ENCODE results near the gene EWSR1.

EWSR1 gene

DNA sequence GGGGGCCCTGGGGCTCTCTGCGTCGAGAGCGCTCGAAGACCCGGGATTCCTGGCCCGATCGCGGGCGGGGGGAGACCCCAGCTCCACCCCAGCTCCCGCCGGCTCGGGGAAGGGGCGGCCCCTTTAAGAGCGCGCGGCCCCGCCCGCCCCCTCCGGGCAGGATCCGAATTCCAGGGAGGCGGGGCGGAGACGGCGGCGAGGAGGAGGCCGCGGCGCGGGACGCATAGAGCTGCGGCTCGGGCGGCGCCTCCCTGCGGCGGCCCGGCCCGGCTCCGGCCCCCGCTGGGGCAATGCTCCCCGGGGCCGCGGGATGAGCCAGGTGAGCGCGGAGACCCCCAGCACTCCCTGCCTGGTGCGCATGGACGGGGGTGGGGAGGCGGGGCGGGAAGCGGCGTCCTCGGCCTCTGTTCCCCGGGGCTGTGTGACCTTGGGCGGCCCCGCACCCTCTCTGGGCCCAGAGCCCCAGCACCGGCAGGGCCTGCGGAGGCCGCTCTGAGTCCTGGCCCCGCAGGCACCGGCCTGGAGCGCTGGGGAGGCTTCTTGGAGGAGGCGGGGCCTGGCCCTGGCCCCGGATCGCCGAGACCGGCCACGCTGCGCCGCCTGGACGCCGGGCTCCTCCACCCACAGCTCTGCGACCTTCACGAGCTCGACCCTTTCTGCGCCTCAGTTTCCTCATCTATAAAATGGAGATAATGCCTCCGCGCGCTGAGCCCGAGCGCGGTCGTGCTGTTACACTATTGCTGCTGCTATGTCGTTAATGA lies 38.9 kb downstream of the EWSR1 start:
- DNase-seq: peak in 12 of 14 donors; percentile 29 to 78 (median 56)

DNA sequence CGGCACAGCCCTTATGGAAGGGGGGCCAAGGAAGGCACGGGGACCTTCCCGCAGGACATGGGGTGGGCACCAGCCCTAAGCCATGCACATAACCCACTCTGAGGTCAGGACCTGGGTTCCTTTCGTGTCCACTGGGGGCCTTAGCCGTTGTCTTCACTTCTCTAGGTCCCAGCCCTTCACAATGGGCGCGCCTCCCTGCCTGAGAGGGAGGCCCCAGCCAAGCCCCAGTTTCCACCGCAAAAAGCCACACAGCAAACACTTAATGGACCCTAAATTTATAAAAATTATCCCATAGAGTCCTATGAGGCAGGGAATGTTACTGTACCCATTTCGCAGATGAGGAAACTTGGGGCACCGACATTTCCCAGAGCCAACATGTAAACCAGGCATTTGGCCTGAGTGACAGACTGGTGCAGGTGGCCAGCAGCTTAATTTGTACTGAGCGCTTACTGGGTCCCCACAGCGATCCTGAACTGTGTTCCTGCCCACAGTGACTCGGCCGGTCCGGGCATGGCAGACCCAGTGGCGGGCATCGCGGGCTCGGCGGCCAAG lies 39.6 kb downstream of the EWSR1 start:
- DNase-seq: no peak

DNA sequence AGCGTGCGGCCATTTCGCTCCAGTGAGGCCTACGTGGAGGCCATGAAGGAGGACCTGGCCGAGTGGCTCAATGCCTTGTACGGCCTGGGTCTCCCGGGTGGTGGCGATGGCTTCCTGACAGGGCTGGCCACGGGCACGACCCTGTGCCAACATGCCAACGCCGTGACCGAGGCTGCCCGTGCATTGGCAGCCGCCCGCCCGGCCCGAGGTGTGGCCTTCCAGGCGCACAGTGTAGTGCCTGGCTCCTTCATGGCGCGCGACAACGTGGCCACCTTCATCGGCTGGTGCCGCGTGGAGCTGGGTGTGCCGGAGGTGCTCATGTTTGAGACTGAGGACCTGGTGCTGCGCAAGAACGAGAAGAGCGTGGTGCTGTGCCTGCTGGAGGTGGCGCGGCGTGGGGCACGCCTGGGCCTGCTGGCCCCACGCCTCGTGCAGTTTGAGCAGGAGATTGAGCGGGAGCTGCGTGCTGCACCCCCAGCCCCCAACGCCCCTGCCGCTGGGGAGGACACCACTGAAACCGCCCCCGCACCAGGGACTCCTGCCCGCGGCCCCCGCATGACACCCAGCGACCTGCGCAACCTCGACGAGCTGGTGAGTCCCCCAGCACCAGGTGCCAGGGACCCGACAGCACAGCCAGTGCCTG lies 40.2 kb downstream of the EWSR1 start:
- DNase-seq: peak in 1 of 14 donors; percentile 40

DNA sequence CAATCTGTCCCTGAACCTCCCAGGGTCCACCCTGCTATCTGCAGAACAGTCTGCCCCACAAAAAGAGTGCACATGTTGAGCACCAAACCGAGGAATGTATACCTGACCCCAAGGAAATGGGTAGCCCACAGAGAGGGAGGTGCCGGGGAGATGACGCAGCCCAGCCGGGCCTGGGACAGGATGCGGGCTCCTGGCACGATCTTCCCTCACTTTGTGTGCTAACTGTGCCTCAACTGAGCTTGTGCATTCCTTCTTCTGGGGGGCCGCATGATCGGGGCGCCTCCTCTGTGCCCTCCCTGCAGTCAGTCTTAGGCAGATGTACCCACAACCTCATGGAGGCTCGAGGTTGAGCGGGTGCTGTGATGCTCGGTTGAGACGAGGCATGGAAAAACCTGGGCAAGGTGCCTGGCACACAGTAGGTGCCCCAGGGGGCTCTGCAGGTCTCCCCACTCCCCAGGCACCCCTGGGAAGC lies 40.8 kb downstream of the EWSR1 start:
- DNase-seq: peak in 1 of 14 donors; percentile 27

DNA sequence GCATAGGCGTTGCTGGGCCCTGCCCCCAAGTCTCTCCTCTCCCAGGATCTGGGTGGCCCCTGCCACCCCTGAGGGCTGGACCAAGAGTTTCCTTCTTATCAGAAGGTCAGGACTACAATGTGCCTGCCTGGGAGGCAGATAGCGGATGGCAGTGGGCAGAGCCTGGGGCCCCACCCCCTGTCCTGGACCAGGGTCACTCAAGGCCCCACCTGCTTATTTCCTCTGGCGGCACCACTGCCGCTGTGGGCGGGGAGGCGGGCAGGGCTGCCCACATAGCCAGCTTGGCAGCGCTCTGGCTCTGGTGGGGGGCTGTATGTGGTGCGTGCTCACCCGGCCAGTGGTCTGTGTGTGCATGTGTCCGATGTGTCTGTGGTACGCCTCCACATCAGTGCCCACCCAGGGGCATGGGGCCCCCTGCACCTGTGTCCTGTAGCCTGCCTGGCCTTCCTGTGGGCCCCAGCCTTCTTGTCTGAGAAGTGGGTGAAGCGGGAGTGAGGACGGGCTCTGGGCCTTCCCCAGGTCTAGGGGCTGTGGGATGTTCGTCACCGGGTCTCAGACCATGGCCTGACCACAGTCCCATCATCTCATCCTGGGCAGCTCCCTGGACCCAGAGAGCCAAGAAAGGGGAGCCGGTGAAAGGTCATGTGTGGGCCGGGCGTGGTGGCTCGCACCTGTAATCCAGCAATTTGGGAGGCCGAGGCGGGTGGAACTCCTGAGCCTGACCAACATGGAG lies 41.4 kb downstream of the EWSR1 start:
- DNase-seq: no peak

DNA sequence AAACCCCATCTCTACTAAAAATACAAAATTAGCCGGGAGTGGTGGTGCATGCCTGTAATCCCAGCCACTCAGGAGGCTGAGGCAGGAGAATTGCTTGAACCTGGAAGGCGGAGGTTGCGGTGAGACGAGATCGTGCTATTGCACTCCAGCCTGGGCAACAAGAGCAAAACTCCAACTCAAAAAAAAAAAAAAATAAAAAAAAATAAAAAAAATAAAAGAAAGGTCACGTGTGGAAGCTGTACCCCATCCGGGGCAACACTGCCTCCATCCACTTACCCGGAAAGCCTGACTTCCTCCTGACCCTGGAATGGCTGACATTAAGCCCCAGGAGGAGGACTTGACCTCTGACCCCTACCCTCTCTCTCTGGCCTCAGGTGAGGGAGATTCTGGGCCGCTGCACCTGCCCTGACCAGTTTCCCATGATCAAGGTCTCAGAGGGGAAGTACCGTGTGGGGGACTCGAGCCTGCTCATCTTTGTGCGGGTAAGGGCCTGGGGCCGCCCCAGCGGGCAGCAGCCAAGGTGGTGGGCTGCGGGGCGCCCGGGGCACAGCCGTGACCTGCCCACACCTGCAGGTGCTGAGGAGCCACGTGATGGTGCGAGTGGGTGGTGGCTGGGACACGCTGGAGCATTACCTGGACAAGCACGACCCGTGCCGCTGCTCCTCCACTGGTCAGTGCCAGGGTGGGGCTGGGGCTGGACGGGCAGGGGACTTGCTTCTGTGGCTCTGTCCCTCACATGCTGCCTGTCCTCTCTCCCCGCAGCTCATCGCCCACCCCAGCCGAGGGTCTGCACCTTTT lies 42.2 kb downstream of the EWSR1 start:
- DNase-seq: peak in 1 of 14 donors; percentile 71

DNA sequence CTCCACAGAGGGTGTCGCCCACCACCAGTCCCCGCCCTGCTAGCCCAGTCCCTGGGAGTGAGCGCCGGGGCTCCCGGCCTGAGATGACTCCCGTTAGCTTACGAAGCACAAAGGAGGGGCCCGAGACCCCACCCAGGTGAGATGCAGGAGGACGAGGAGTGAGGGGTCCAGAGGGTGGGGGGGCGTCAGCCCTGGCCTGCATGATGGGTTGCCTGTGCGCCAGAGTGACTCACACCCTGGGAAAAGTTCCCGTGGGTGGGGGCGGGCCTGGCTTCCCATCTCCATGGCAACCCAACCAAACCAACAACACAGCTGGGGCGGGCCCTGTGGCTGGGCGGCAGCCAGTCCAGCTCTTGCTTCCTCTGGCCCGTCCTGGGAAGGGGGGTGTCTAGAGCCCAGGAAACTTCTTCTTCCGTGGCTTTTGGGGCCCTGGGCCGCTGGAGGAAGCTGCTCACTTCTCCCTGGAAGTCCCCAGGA lies 42.8 kb downstream of the EWSR1 start:
- peak in 13 of 14 donors; percentile 46 to 96 (median 84) for DNase-seq

DNA sequence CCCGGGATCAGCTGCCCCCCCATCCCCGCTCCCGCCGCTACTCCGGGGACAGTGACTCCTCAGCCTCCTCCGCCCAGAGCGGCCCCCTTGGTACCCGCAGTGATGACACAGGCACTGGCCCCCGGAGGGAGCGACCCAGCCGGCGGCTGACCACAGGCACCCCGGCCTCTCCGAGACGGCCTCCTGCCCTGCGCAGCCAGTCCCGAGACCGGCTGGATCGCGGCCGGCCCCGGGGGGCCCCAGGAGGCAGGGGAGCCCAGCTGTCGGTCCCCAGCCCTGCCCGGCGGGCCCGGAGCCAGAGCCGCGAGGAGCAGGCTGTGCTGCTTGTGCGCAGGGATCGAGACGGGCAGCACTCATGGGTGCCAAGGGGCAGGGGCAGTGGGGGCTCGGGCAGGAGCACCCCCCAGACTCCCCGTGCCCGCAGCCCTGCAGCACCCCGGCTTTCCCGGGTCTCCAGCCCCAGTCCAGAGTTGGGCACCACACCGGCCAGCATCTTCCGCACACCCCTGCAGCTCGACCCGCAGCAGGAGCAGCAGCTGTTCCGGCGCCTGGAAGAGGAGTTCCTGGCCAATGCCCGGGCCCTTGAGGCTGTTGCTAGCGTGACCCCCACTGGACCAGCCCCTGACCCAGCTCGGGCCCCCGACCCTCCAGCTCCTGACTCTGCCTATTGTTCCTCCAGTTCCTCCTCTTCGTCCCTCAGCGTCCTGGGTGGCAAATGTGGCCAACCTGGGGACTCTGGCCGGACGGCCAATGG lies 43.6 kb downstream of the EWSR1 start:
- DNase-seq: peak in 3 of 14 donors; percentile 29 to 63 (median 62)

DNA sequence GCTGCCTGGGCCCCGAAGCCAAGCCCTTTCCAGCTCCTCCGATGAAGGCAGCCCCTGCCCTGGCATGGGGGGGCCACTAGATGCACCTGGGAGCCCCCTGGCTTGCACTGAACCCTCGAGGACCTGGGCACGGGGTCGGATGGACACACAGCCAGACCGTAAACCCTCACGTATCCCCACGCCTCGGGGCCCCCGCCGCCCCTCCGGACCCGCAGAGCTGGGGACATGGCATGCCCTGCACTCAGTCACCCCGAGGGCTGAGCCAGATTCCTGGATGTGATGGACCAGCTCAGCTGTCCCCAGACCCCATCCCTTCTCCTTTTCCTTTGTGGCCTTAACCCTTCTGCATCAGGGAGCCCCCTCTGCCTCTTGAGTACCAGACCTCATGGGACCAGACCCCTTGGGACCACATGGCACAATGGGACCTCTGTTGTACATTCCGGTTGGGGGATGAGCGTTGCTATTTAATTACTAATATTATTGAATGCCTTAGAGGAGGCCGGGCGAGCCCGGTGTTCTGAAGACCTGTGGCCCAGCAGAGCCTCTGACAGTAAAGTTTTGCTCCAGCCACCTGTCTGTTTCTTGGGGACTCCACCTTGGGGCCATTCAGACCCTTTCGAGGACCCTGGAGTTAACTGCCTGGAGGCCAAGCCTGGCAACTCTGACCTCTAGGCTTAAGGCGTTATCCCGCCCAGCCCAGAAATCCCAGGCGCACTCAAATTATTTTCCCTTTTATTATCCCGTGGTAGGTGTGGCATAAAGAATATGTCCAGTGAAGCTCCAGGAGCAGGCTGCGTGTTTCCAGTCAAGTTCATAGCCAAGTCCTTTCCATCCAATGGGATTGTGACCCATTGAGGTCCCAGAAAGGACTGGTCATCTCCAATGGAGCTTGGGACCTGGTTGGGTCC lies 44.4 kb downstream of the EWSR1 start:
- DNase-seq: no peak

DNA sequence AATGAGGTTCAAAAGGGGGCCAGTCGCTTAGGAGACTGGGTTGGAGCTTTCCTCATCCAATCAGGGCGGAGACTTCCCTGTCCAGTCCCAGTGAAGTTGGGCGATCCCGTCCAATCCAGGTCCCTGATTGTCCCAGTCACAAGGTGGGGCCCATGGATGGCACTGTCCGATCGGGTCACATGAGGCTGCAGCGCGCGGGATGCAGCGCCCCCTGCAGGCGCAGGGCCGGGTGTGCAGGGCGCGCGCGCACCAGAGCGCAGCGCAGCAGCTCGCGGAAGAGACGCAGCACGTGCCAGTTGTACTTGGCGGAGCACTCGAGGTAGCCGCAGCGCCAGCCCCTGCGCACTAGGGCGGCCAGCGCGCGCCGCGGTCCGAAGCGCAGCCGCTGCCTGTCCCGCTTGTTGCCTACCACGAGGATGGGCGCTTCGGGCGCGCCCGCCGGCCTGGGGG lies 45.1 kb downstream of the EWSR1 start:
- DNase-seq: peak in 2 of 14 donors; percentile 25 to 58

DNA sequence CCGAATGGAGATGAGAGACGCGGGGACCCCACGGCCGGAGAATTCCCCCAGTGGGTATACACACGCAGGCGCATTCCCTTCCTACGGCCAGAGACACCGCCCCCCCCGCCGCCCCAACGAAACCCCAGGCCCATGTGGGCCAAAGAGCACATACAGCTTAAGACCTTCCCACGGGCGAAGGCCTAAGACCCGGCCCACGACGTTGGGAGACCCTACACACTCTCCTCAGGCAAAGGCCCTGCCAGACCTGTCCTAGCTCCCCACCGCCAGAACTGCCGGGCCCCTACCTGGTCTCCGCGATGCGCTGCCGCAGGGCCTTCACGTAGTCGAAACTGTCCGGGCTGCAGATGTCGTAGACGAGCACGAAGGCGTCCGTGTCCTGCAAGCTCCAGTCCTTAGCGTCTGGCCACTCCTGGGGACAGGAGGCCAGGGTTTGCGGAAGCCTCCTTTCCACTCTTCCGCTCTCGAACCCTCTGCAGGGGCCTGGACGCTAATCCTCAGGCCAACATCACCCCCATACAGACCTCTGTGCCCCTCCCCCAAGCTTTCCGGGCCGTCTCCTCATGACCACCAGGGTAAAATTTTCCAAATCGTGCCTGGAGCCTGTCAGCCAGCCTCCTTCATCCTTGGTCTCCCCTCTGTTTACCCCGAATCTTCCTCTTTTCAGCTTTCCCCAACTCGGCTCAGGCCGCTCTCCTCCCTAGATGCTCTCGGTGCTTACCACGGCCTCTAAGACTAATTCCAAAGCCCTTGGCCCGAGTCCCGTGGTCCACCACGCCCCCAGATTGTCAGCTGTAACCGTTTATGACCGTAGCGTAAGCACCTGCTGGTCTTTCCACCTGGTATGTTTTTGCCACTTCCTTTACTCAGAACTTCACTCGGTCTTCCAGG lies 45.8 kb downstream of the EWSR1 start:
- no peak for DNase-seq

DNA sequence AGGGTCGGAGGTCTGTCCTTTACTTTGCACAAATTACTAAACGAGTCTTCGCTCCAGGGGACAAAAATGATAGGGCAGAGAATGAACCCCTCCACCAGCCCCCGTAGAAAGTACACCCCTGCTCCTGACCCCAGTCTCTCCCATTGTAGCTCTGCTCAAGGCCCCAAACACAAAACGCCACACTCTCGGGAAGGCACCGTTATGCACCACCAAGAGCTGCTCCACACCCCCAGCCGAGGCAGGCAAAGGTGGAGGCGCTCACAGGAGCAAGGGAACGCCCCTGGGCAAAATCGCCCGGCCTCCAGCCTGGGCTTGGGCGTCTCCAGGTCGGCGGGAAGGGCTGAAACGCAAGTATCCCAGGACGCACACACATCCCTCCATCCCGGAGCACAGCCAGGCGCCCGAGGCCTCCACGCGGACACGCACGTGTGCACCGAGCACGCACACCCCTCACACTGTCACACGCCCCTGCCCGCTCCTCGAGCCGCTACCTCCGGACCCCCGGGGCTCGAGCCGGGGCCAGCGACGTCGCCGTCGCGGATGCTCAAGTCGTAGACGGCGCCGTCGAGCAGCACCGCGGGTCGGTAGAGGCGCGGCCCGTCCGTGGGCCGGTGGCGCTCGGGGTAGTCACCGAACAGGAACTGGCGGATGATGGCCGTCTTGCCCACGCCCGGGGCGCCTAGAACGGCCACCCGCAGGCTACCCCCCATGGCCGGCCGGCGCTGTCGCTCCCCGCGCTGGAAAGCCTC lies 46.6 kb downstream of the EWSR1 start:
- DNase-seq: no peak

DNA sequence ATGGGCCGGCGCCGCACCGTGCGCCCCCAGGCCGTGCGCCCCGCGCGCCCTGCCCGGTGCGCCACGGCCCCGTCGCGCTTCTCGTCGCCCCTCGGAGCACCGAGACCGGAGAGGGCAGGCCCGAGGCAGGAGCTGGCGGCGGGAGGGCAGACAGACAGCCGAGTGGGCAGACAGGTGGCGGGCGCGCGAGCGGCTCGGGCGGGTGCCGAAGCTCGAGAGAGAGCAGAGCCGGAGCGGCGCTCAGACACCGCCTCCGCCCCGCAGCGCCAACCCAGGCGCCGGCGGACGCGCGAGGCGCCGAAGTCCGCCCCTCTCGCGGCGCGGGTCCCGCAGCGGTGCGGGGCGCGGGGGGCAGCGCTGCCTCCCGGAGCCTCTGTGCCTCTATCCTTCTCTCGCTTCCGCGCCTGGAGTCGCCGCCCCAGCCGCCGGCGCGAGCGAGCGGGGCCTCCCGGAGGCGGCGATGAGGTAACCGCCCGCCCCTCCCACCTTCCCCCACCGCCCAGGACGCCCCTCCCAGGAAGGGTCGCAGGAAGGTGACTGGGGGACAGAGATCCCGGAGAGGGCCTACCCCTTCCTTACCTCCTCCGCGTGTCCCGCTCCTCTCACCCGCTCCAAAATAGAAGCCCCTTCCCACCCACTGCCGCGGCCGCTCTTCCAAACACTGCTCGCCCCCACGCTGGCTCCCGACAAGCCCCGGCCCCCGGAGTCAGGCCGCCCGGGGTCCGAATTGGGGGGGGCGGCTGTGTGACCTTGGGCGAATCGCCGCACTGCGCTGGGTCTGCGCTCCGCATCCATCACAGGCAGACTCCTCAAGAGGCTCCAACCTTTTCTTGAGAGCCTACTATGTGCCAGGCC lies 47.4 kb downstream of the EWSR1 start, which contains the start of gene RASL10A:
Gene RASL10A, minus strand, starts transcription at position 412 of the 855 bp plus-strand sequence. CDS start 451 bp downstream, outside the sequence.
- DNase-seq: peak in 1 of 14 donors; percentile 16

DNA sequence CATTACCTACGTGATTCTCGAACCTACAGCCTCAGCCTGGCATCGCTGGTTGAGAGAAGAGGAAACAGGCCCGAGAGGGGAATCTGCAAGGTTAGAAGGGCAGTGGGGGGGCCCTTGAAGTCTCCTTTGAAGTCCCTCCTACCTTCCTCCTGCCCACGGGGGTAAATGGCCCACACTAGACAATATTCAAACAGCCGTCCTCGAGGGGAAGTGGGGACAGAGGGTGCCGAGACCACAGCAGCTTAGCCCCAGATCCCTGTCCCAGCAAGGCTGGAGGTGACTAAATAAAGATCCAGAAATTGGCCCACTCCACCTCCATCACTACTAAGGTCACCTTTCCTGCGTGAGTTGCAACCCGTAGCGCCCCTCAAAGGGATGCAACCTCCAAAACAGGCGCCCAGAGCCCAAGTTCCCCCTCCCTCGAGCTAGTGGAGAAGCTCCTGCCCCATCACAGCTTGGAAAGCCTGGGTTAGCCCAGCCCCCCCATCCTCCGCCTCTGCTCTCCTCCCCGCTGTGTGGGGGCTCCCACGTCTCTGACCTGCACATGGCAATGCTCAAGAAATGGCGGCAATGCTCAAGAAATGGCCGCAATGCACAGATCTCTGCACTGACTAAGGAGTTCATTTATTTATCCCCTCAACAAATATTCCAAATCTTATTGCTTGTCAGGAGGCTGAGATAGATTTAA lies 48.2 kb downstream of the EWSR1 start:
- DNase-seq: no peak

DNA sequence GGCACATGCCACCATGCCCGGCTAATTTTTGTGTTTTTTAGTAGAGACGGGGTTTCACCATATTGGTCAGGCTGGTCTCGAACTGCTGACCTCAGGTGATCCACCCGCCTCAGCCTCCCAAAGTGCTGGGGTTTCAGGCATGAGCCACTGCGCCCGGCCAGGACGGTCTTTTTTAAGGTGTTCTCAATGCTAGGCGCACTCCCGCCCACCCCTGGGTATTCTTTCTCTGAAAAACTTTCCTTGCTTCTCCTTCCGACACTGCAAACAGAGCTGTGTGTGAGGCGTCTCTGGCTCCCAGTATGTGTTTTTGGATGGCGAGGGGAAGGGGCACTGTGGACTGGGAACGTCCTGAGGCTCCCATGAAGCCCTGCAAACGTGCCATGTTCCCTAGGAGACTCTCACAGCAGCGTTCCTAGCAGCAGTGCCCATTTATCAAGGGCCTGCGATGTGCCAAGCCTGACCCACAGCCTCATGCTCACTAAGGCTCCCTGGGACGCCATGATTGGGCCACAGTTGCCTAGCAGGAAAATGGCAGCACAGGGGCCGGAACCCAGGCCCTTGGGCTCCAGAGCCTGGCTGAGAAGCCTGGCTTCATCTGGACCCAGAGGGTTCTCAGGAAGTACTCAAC lies 49.9 kb downstream of the EWSR1 start:
- no peak for DNase-seq

DNA sequence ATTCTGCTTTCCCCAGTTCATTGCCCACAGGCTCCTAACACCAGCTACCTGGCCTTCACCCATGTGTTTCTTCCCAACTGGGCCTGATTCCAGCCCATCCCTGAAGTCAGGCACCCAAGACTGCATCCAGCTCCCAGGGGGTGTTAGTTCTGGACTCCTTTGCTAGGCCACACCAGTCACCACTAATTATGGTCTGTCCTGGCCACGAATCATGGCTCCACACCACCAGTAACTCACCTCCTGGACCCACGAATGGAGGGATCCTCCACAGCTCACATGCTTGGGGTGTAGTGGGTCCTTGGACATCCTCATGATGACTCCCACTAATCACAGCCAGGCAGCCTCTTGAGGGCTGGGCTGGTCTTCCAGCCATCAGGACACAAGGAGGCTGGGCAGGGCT lies 51.0 kb downstream of the EWSR1 start:
- no peak for DNase-seq

Data from C1 segment of cervical spinal cord (tissue), 14 donors.